K562 (cell line): ENCODE results near the gene IMMP2L. TPM values are rescaled to one million over a fixed set of nuclear protein-coding genes. Genes with fewer than 3 reads are reported as not detected.
A peak's percentile ranks its signal among the peaks of the same experiment; 100 is the strongest.

Experiments
- ARID4B ChIP-seq: sonication (generic); formaldehyde crosslinking; IDR thresholded peaks from 2 replicates; pipeline ENCODE4 v1.8.0; 2022; ENCODE audit warnings: mild to moderate bottlenecking, missing genetic modification reagents
- CBX3 ChIP-seq, 2 experiments: IDR thresholded peaks; 1 replicate in 1 of 2; 2 replicates in 1 of 2; pipeline ENCODE4 v1.6.1; 2012; ENCODE audit warnings: inconsistent platforms in 2 of 2, low read length in 2 of 2, borderline replicate concordance in 1 of 2, control low read depth in 1 of 2
- CEBPG ChIP-seq, 3 experiments: fragments of 200-800 bp in 1 of 3; sonication (Bioruptor generic) in 1 of 3; sonication (generic) in 1 of 3; formaldehyde crosslinking in 1 of 3; IDR thresholded peaks in 2 of 3; conservative IDR thresholded peaks in 1 of 3; 2 replicates each; pipeline versions ENCODE4 v1.6.1 to v1.8.0; 2016 to 2022; ENCODE audit warnings: missing compliant biosample characterization in 2 of 3, missing genetic modification characterization in 2 of 3, mild to moderate bottlenecking in 1 of 3, missing genetic modification reagents in 1 of 3
- CXXC5 ChIP-seq: fragments of 250-450 bp; sonication (Bioruptor Pico); IDR thresholded peaks from 2 replicates; pipeline ENCODE4 v1.8.0; 2022; ENCODE audit warnings: inconsistent platforms, mild to moderate bottlenecking, moderate library complexity
- DDX20 ChIP-seq: fragments of 450-650 bp; IDR thresholded peaks from 2 replicates; pipeline ENCODE4 v1.6.1; 2016; ENCODE audit warnings: missing genetic modification characterization, low read depth, mild to moderate bottlenecking, missing compliant biosample characterization, moderate library complexity
- HOMEZ ChIP-seq: fragments of 250-450 bp; sonication (Bioruptor Pico); IDR thresholded peaks from 2 replicates; pipeline ENCODE4 v1.4.0; 2020; ENCODE audit warnings: mild to moderate bottlenecking, moderate library complexity
- HOXB6 ChIP-seq: fragments of 250-450 bp; sonication (Bioruptor Pico); IDR thresholded peaks from 2 replicates; pipeline ENCODE4 v1.5.1; 2022; ENCODE audit warnings: mild to moderate bottlenecking, borderline replicate concordance
- MCM7 ChIP-seq, 2 experiments: fragments of 450-650 bp; IDR thresholded peaks; 2 replicates each; pipeline ENCODE4 v1.6.1; 2016 to 2018
- MXI1 ChIP-seq: IDR thresholded peaks from 2 replicates; pipeline ENCODE4 v1.6.1; 2011; ENCODE audit warnings: low read depth, mild to moderate bottlenecking, improper control_type of control experiment, low read length
- PHF21A ChIP-seq: fragments of 450-650 bp; IDR thresholded peaks from 2 replicates; pipeline ENCODE4 v1.6.1; 2017; ENCODE audit warnings: low read depth, borderline replicate concordance
- RBM25 ChIP-seq: fragments of 200-400 bp; formaldehyde crosslinking; IDR thresholded peaks from 2 replicates; pipeline ENCODE4 v1.6.1; 2018; ENCODE audit warnings: low read length, low read depth, moderate library complexity; ENCODE audit not compliant: severe bottlenecking
- SRF ChIP-seq, 2 experiments: fragments of 250-450, 450-650 bp in 1 of 2; sonication (Bioruptor Pico) in 1 of 2; sonication (generic) in 1 of 2; formaldehyde crosslinking; IDR thresholded peaks; 2 replicates each; pipeline versions ENCODE4 v1.5.0 to v1.5.1; 2020 to 2022; ENCODE audit warnings: mild to moderate bottlenecking in 1 of 2, missing genetic modification reagents in 1 of 2
- XRCC3 ChIP-seq: fragments of 450-650 bp; IDR thresholded peaks from 2 replicates; pipeline ENCODE4 v1.6.1; 2017; ENCODE audit warnings: mild to moderate bottlenecking, moderate library complexity
- ZEB2 ChIP-seq: fragments of 450-650 bp; IDR thresholded peaks from 2 replicates; pipeline ENCODE4 v1.6.1; 2016
- ZNF12 ChIP-seq: sonication (generic); formaldehyde crosslinking; IDR thresholded peaks from 2 replicates; pipeline ENCODE4 v1.4.0; 2020; ENCODE audit warnings: mild to moderate bottlenecking, missing genetic modification reagents
- ZNF311 ChIP-seq: fragments of 250-450 bp; sonication (Bioruptor Pico); IDR thresholded peaks from 2 replicates; pipeline ENCODE4 v1.4.0; 2020; ENCODE audit warnings: mild to moderate bottlenecking, moderate library complexity
- ZNF79 ChIP-seq: fragments of 250-450 bp; sonication (Bioruptor Pico); IDR thresholded peaks from 2 replicates; pipeline ENCODE4 v1.4.0; 2020; ENCODE audit warnings: low read depth, mild to moderate bottlenecking, moderate library complexity
- polyA plus RNA-seq, 8 experiments: library from polyadenylated mRNA; depleted of rRNA in 4 of 8; stranded (reverse) in 5 of 8; unstranded in 3 of 8; fragments of >200 nt; fragmentation: Nextera tagmentation in 2 of 8; fragmentation: Illumina TruSeq in 1 of 8; extraction: Ambion mirVana in 2 of 8; extraction: Trizol in 1 of 8; gene quantifications; 2 replicates each; pipeline versions ENCODE4 v1.2.1 to v1.2.3, GENCODE V29; 2011 to 2014; ENCODE audit warnings: inconsistent platforms in 1 of 8, missing spikeins in 1 of 8
- total RNA-seq, 7 experiments: library from RNA; depleted of rRNA in 6 of 7; stranded (reverse); fragments of >200 nt in 6 of 7; fragmentation: Illumina TruSeq in 2 of 7; extraction: Trizol in 2 of 7; gene quantifications; 2 replicates each; pipeline versions ENCODE4 v1.2.1 to v1.2.3, GENCODE V29; 2011 to 2021; ENCODE audit warnings: low replicate concordance in 1 of 7
- TF ChIP-seq, protein P1 (sequence below), 2 experiments: fragments of 450-650 bp in 1 of 2; sonication (generic) in 1 of 2; formaldehyde crosslinking in 1 of 2; IDR thresholded peaks in 1 of 2; conservative IDR thresholded peaks in 1 of 2; 2 replicates each; pipeline versions ENCODE4 v1.6.1 to v1.8.1; 2016 to 2023; ENCODE audit warnings: mild to moderate bottlenecking in 2 of 2, moderate library complexity in 2 of 2, inconsistent platforms in 1 of 2, missing genetic modification reagents in 1 of 2
- TF ChIP-seq, protein P2 (sequence below): sonication (generic); formaldehyde crosslinking; IDR thresholded peaks from 2 replicates; pipeline ENCODE4 v1.9.0; 2022; ENCODE audit warnings: mild to moderate bottlenecking, missing genetic modification reagents

Gene IMMP2L
- total and polyA plus RNA-seq, 9 of the 15 experiments (the other 6 are each of a cell fraction or from before 2014, with no cell fraction given), result 29.7 to 116 (median 53.0) TPM

DNA sequence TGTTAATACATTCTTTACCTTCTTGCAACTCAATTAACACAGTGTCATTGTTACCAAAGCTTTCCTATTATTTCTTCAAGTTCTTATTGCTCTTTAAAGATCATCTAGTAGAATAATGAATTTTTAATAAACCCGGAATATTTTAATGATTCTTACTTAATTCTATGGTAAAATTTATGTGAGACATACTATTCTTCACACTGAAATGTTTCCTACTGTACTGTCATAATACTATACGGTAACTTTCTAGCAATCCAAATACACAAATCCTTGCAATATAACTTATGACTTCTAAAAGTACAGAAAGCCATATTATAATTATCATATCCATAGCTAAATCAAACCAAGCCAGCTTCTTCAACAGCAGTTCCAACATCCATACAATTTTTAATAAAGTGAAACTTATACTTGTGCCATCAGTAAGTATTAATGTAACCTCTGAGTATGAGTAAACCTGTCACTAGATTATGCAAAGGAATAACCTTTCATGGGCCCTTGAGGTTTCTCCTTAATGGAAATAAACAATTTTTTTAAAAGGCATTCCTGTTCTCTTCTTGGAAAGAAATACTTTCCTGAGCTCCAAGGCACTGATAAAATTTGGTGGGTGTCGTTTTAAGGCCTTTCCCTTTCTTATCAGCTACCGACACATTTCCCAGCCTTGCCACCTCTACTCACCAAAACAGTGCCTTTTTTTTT, 87.4 kb downstream of the IMMP2L start (continued):
- TF ChIP-seq CBX3 (IDR thresholded peaks at IDR 0.05; ENCODE audit: borderline replicate concordance in 1 of 2, low read length in 2 of 2) (peak in 1 of 2 experiments; percentile 81; a peak in 1 of 3 replicates), HOXB6 (CRISPR knock-in tag) (no peak), MXI1 (0 out of 2 replicates have a peak, but pooled peaks have one; percentile 42), XRCC3 (0 out of 2 replicates have a peak, but pooled peaks have one; percentile 22), CXXC5 (peak; percentile 66), DDX20 (tag) (no peak), RBM25 (no peak), SRF (CRISPR knock-in tag; IDR thresholded peaks at IDR 0.05) (no peak), ZEB2 (peak; percentile 95), MCM7 (IDR thresholded peaks at IDR 0.05) (no peak), HOMEZ (CRISPR knock-in tag) (no peak), CEBPG (CRISPR knock-in tag; IDR thresholded peaks at IDR 0.05) (no peak), CEBPG (tag; conservative IDR thresholded peaks at IDR 0.05 in 1 of 2, IDR thresholded peaks at IDR 0.05 in 1 of 2) (0 out of 4 replicates have a peak, but pooled peaks of 1 of the 2 experiments have one; percentile 43), ZNF12 (CRISPR knock-in tag) (no peak), ZNF311 (CRISPR knock-in tag) (no peak), PHF21A (no peak), ARID4B (no peak), ZNF79 (no peak)
- TF ChIP-seq, protein P1, sequence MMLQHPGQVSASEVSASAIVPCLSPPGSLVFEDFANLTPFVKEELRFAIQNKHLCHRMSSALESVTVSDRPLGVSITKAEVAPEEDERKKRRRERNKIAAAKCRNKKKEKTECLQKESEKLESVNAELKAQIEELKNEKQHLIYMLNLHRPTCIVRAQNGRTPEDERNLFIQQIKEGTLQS (IDR thresholded peaks at IDR 0.05), result peak; percentile 65; the same call in 1 of the 2 replicates
- TF ChIP-seq, protein P1 (CRISPR knock-in tag; conservative IDR thresholded peaks at IDR 0.05), result no peak
- TF ChIP-seq, protein P2, sequence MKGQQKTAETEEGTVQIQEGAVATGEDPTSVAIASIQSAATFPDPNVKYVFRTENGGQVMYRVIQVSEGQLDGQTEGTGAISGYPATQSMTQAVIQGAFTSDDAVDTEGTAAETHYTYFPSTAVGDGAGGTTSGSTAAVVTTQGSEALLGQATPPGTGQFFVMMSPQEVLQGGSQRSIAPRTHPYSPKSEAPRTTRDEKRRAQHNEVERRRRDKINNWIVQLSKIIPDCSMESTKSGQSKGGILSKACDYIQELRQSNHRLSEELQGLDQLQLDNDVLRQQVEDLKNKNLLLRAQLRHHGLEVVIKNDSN (CRISPR knock-in tag), result no peak
